Measurements from ENCODE around the gene NHEJ1.

Gene NHEJ1

DNA sequence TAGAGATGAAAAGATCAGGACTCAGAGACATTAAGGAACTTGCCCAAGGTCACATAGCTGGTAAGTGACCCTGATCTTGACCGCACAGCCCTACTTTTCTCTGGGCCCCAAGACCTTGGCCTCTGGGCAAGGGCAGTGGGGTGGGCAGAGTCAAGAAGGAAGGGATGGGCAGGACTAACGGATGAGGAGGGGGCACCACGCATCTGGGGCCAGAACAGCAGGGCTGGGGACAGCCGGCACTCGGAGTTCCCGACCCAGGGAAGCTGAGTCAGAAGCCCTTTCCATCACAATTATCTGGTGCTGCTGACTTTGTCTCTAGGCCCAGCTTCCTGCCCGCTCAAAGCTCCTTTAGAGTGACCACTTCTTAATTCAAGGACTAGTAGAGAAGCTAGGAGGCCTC is 133.7 kb downstream of the NHEJ1 start:
- DNase-seq: no peak

DNA sequence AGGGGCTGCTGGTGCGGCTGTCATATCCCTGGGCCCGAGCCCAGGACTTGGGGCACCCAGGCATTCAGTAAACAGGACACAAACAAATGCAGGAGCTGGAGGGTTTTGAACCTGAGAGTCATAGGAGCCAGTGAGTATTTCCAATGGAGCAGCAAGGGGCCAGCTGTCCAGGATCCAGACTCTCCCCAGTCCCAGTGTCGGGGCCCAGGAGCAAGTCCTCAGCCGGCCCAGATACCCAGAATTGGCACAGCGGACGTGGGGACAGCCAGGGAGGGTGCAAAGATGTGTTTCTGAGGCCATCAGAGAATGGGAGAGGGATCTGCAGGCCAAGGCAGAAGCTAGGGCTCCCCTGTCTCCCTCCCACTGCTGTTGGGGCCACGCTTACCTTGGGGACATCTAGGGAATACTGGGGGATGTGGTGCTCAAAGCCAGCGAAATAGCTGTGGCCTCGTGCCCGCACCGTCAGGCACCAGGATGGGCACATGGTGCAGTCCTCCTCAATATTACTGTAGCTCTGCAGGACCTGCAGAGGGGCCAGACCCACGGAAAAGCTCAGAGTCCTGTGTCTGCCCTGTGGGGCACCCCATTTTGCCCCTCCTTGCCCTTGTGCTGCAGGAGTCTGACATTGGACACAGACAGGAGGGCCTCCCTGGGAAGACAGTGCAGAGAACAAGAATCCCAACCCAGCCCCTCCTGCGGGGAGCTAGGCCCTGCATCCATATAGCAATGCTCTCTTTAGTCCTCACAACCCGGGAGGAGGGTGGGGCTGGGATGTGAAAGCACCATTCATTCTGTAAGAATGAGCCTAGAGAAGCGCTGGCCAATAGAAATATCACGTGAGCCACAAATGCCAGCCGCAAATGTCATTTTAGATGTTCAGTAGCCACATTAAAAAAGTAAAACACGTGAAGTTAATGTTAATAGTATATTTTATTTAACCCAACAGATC is 134.7 kb downstream of the NHEJ1 start:
- no peak for DNase-seq

All from activated CD4-positive, CD25-positive, alpha-beta regulatory T cell treated with anti-CD3 and anti-CD28 coated beads, Interleukin-2, amount 50 U/mL, for 72 hours (primary cell).